K562 (cell line): ENCODE measurements around the gene SLC34A1. TPM values are rescaled to one million over a fixed set of nuclear protein-coding genes. Genes with fewer than 3 reads are reported as not detected.

Experiments used
- AFF4 ChIP-seq: sonication (generic); formaldehyde crosslinking; IDR thresholded peaks from 2 replicates; pipeline ENCODE4 v1.8.0; 2023; ENCODE audit warnings: mild to moderate bottlenecking, missing genetic modification reagents
- ARID4B ChIP-seq: sonication (generic); formaldehyde crosslinking; IDR thresholded peaks from 2 replicates; pipeline ENCODE4 v1.8.0; 2022; ENCODE audit warnings: mild to moderate bottlenecking, missing genetic modification reagents
- E2F6 ChIP-seq, 2 experiments: IDR thresholded peaks; 2 replicates each; pipeline ENCODE4 v1.6.1; 2011; ENCODE audit warnings: borderline replicate concordance in 1 of 2, control low read depth in 1 of 2, low read depth in 1 of 2, low read length in 1 of 2, mild to moderate bottlenecking in 1 of 2, mixed read lengths in 1 of 2, moderate library complexity in 1 of 2; ENCODE audit not compliant: insufficient read depth in 1 of 2, insufficient read length in 1 of 2, poor library complexity in 1 of 2, severe bottlenecking in 1 of 2; ENCODE audit errors: extremely low read depth in 1 of 2
- ETV5 ChIP-seq: sonication (generic); formaldehyde crosslinking; IDR thresholded peaks from 2 replicates; pipeline ENCODE4 v1.4.0; 2020; ENCODE audit warnings: low read depth, mild to moderate bottlenecking, missing genetic modification reagents
- NKRF ChIP-seq: fragments of 450-650 bp; IDR thresholded peaks from 2 replicates; pipeline ENCODE4 v1.6.1; 2016; ENCODE audit warnings: borderline replicate concordance
- NRF1 ChIP-seq, 2 experiments: fragments of 450-650 bp; IDR thresholded peaks in 1 of 2; conservative IDR thresholded peaks in 1 of 2; 2 replicates each; pipeline ENCODE4 v1.6.1; 2014; ENCODE audit warnings: mild to moderate bottlenecking in 2 of 2
- polyA plus RNA-seq, 8 experiments: library from polyadenylated mRNA; depleted of rRNA in 4 of 8; stranded (reverse) in 5 of 8; unstranded in 3 of 8; fragments of >200 nt; fragmentation: Nextera tagmentation in 2 of 8; fragmentation: Illumina TruSeq in 1 of 8; extraction: Ambion mirVana in 2 of 8; extraction: Trizol in 1 of 8; gene quantifications; 2 replicates each; pipeline versions ENCODE4 v1.2.1 to v1.2.3, GENCODE V29; 2011 to 2014; ENCODE audit warnings: inconsistent platforms in 1 of 8, missing spikeins in 1 of 8
- total RNA-seq, 7 experiments: library from RNA; depleted of rRNA in 6 of 7; stranded (reverse); fragments of >200 nt in 6 of 7; fragmentation: Illumina TruSeq in 2 of 7; extraction: Trizol in 2 of 7; gene quantifications; 2 replicates each; pipeline versions ENCODE4 v1.2.1 to v1.2.3, GENCODE V29; 2011 to 2021; ENCODE audit warnings: low replicate concordance in 1 of 7
- TF ChIP-seq, protein P1 (sequence below): IDR thresholded peaks from 2 replicates; pipeline ENCODE4 v1.6.1; 2011; ENCODE audit warnings: borderline replicate concordance, low read depth, mild to moderate bottlenecking, moderate library complexity, low read length; ENCODE audit not compliant: insufficient read depth, poor library complexity, severe bottlenecking
- TF ChIP-seq, protein P2 (sequence below): sonication (generic); formaldehyde crosslinking; IDR thresholded peaks from 2 replicates; pipeline ENCODE4 v1.8.0; 2022; ENCODE audit warnings: mild to moderate bottlenecking, missing genetic modification reagents, borderline replicate concordance

The SLC34A1 gene
- total and polyA plus RNA-seq, 9 of the 15 experiments (the other 6 are each of a cell fraction or from before 2014, with no cell fraction given), result not detected

- TF ChIP-seq E2F6 (IDR thresholded peaks at IDR 0.05; ENCODE audit: borderline replicate concordance in 1 of 2, extremely low read depth in 1 of 2, insufficient read depth in 1 of 2, insufficient read length in 1 of 2, low read depth in 1 of 2, low read length in 1 of 2, poor library complexity in 1 of 2, severe bottlenecking in 1 of 2) (peak; percentile 98 to 99), ETV5 (peak; percentile 51), AFF4 (peak; percentile 95), ARID4B (CRISPR knock-in tag) (peak; percentile 88), NRF1 (conservative IDR thresholded peaks at IDR 0.05 in 1 of 2, IDR thresholded peaks at IDR 0.05 in 1 of 2) (no peak), NKRF (no peak; the same call in 1 of the 2 replicates)
- TF ChIP-seq, protein P1, sequence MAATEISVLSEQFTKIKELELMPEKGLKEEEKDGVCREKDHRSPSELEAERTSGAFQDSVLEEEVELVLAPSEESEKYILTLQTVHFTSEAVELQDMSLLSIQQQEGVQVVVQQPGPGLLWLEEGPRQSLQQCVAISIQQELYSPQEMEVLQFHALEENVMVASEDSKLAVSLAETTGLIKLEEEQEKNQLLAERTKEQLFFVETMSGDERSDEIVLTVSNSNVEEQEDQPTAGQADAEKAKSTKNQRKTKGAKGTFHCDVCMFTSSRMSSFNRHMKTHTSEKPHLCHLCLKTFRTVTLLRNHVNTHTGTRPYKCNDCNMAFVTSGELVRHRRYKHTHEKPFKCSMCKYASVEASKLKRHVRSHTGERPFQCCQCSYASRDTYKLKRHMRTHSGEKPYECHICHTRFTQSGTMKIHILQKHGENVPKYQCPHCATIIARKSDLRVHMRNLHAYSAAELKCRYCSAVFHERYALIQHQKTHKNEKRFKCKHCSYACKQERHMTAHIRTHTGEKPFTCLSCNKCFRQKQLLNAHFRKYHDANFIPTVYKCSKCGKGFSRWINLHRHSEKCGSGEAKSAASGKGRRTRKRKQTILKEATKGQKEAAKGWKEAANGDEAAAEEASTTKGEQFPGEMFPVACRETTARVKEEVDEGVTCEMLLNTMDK, result peak; percentile 73
- TF ChIP-seq, protein P2, sequence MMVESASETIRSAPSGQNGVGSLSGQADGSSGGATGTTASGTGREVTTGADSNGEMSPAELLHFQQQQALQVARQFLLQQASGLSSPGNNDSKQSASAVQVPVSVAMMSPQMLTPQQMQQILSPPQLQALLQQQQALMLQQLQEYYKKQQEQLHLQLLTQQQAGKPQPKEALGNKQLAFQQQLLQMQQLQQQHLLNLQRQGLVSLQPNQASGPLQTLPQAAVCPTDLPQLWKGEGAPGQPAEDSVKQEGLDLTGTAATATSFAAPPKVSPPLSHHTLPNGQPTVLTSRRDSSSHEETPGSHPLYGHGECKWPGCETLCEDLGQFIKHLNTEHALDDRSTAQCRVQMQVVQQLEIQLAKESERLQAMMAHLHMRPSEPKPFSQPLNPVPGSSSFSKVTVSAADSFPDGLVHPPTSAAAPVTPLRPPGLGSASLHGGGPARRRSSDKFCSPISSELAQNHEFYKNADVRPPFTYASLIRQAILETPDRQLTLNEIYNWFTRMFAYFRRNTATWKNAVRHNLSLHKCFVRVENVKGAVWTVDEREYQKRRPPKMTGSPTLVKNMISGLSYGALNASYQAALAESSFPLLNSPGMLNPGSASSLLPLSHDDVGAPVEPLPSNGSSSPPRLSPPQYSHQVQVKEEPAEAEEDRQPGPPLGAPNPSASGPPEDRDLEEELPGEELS (CRISPR knock-in tag), result no peak; the same call in 1 of the 2 replicates
These were observed 16.8 kb upstream of the SLC34A1 start (continued) for GRCh38 chr5:177367323-177367848.
